NB4 (cell line): ENCODE results near the gene PTPRK.

Experiments
- CTCF ChIP-seq: IDR thresholded peaks from one replicate; pipeline ENCODE4 v1.5.1; 2012; ENCODE audit warnings: low read depth, low read length
- POLR2A ChIP-seq: IDR thresholded peaks from 2 replicates; pipeline ENCODE4 v1.6.1; 2011; ENCODE audit warnings: mild to moderate bottlenecking; ENCODE audit not compliant: insufficient read length; ENCODE audit errors: extremely low read depth

- TF ChIP-seq CTCF (no peak), POLR2A (no peak)
Observed at GRCh38 chr6:128403618-128404444, 116.6 kb downstream of the PTPRK start.
